Loucy (cell line): ENCODE data around the gene RBM3.

ENCODE experiments used
- CTCF ChIP-seq: fragments of 200-600 bp; sonication (generic); conservative IDR thresholded peaks from 2 replicates; pipeline ENCODE4 v1.5.1; 2014; ENCODE audit warnings: mild to moderate bottlenecking, antibody characterized with exemption, low read length
- EZH2phosphoT487 ChIP-seq: fragments of 200-600 bp; IDR thresholded peaks from 2 replicates; pipeline ENCODE4 v1.6.1; 2018; ENCODE audit warnings: antibody characterized with exemption, mild to moderate bottlenecking, moderate library complexity, borderline replicate concordance

GRCh38 chrX:48599341-48599740 lies 25.1 kb downstream of the RBM3 start:
- no peak for TF ChIP-seq CTCF
- no peak for TF ChIP-seq EZH2phosphoT487
